ENCODE measurements around the gene CRELD2. TPM values are rescaled to one million over a fixed set of nuclear protein-coding genes. Genes with fewer than 3 reads are reported as not detected.

CRELD2 gene
- total and polyA plus RNA-seq, 2 of the 13 experiments (the other 11 are each of a cell fraction or from before 2014, with no cell fraction given), result 17.2 to 44.7 TPM

GRCh38 chr22:49975543-49976389, 57.3 kb downstream of the CRELD2 start:
- H2AFZ ChIP-seq (ENCODE audit: low read length), result no peak overlapping the region
- H3K27ac ChIP-seq (ENCODE audit: extremely low read length, insufficient read depth, low read length), result no peak overlapping the region
- H3K36me3 ChIP-seq (replicated peaks in 1 of 2; ENCODE audit: control insufficient read depth in 1 of 2, insufficient read depth in 2 of 2, low read length in 2 of 2), result no peaks in the 10 kb centered on the region
- CTCF ChIA-PET (ENCODE audit: low intra/inter-chr PET ratio, low total read pairs), result no interaction called here
- H3K4me2 ChIP-seq (ENCODE audit: low read depth, low read length), result 0 out of 2 replicates have a peak overlapping the region, but pooled peaks have one; percentile 23
- H3K9ac ChIP-seq (ENCODE audit: insufficient read depth, low read depth, low read length), result 0 out of 2 replicates have a peak overlapping the region, but pooled peaks have one; percentile 17
- POLR2A ChIA-PET, result interaction anchor here (1.6 kb wide), 1 partner anchor 9 kb away, joined by 5 read pairs; no protein-coding TSS in a partner anchor
- no peaks in the 10 kb centered on the region for H4K20me1 ChIP-seq (ENCODE audit: insufficient read depth, low read length)
- H3K27me3 ChIP-seq (ENCODE audit: control insufficient read depth in 1 of 2, insufficient read depth in 2 of 2, low read length in 2 of 2), result no peaks in the 10 kb centered on the region
- no TSS peak for BruUV-seq (replicated peaks)
- no peak for DNase-seq (ENCODE audit: low spot score)
- intact Hi-C loops (cut with micrococcal nuclease; ENCODE audit: unreplicated experiment), result no loop called here
- WGBS (ENCODE audit: low lambda C conversion rate), result 11% methylated on average over 13 of the region's 17 CpGs
- peak overlapping the region in 1 of 3 experiments; percentile 19; a peak in 1 of 6 replicates for H3K4me3 ChIP-seq (replicated peaks in 1 of 3; ENCODE audit: insufficient read depth in 1 of 3, low read depth in 2 of 3, low read length in 3 of 3)
- in situ Hi-C loops (cut with HindIII; ENCODE audit: extremely low pct_ligation_motif_present, low pct_unique_long_range_greater_than_20kb), result no loop called here
- 0 out of 3 replicates have a peak, but pooled peaks have one; percentile 5 for ATAC-seq
- no peak for FAIRE-seq
- H3K4me1 ChIP-seq (ENCODE audit: insufficient read depth, low read length), result peaks cover 27% of the 10 kb centered on the region
- H3K9me3 ChIP-seq (ENCODE audit: low read length), result no peaks in the 10 kb centered on the region
- no peaks in the 10 kb centered on the region for H3K79me2 ChIP-seq (ENCODE audit: insufficient read depth, low read length)
- TF ChIP-seq ZNF687 (CRISPR knock-in tag; IDR thresholded peaks at IDR 0.05) (peak; percentile 24; the same call in 1 of the 2 replicates), SAP130 (CRISPR knock-in tag; IDR thresholded peaks at IDR 0.05; ENCODE audit: low read depth) (no peak), ETS1 (CRISPR knock-in tag; IDR thresholded peaks at IDR 0.05) (no peak), ZNF646 (CRISPR knock-in tag; IDR thresholded peaks at IDR 0.05) (peak; percentile 99), IKZF1 (IDR thresholded peaks at IDR 0.05) (0 out of 2 replicates have a peak, but pooled peaks have one; percentile 11), PATZ1 (CRISPR knock-in tag; IDR thresholded peaks at IDR 0.05) (0 out of 2 replicates have a peak, but pooled peaks have one; percentile 11)

All from HepG2 (cell line).